IPS DF 4.7 (cell line): ENCODE data around the gene SPDYE9.
"Not testable (repeated sequence)": the region's sequence is repeated elsewhere in the genome, so short reads cannot be mapped to it uniquely, and the experiment has no call there.

Source experiments
- DNase-seq: peaks from one replicate; pipeline ENCODE4 v3.0.0-alpha.2; 2013; ENCODE audit warnings: low spot score; ENCODE audit errors: extremely low read depth

The SPDYE9 gene, protein sequence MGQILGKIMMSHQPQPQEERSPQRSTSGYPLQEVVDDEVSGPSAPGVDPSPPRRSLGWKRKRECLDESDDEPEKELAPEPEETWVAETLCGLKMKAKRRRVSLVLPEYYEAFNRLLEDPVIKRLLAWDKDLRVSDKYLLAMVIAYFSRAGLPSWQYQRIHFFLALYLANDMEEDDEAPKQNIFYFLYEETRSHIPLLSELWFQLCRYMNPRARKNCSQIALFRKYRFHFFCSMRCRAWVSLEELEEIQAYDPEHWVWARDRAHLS

DNA sequence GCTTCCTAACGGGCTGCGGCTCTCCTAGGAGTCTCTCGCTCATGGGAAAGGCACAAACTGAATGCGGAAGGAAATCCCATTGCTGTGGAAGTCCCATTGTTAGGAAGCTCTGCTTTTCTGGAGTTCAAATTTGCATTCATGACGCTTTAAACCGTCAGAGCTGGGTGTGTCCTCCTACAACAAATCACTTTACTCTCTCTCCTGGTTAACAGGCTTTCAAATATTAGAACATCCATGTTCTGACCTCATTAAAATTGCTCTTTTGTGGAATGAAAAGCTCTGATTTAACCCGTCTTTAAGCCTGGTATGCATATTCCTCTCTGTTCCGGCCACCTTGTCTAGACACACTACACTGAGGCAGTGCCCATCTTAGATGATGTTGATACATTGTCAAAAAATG, at the start of gene SPDYE9:
SPDYE9 (minus strand) TSS at position 101 of the 400 bp plus-strand sequence. CDS start 1,800 bp downstream, outside the sequence.
- not testable (repeated sequence) for DNase-seq

DNA sequence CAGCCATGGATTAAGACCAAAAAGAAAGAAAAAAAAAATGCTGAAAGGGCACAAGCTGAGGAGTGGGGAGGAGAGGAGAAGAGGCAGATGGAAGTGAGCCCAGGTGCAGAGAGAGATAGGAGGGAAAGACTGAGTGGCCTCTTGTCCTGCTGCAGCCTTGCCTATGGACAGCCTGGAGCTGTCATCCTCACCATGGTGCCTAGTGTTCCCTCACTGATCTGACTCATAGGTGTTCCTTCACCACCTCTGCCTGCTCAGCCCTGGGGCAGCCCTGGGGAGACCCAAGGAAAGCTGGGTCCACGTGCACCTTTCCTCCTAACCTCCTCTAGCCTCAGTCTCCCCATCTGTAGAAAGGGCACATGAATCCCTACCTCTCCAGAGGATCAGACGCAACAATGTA, 49.0 kb upstream of the SPDYE9 start:
- not testable (repeated sequence) for DNase-seq

DNA sequence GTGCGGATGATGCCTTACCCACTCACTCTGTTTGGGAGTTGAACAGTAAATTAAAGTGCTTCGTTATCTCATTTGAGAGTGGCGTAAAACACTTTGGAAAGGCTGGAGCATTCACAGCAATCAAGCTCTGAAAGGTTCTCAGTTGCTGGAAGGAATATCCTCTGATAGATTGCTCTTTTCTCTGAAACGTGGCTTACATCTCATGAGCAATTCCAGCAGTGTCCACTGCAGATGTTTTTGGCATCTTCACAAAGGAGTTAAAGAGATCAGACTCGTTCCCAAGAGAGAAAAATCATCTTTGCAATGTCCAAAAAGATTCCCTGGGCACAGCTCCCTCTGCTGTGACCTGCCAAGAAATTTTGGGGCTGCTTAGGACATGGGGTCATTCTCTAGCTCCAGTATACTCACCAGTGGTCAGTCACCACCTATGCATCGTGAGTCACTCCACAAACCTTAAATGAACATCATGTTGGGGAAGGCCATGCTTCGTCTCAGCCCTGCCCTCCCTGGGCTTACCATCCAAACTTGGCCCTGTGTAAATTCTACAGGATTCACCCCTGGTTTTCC, 46.9 kb upstream of the SPDYE9 start:
- not testable (repeated sequence) for DNase-seq

DNA sequence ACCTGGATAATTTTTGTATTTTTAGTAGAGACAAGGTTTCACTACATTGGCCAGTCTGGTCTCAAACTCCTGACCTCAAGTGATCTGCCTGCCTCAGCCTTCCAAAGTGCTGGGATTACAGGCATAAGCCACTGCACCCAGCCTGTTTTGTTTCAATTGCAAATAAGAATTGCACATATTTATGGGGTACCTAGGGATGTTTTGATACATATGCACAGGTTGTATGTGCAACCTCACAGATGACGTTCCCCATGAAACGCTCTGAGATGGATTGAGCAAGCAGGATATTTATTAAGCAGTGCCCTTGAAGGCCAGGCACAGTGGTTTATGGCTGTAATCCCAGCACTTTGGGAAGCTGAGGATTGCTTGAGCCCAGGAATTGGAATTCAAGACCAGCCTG, 44.8 kb upstream of the SPDYE9 start:
- not testable (repeated sequence) for DNase-seq

DNA sequence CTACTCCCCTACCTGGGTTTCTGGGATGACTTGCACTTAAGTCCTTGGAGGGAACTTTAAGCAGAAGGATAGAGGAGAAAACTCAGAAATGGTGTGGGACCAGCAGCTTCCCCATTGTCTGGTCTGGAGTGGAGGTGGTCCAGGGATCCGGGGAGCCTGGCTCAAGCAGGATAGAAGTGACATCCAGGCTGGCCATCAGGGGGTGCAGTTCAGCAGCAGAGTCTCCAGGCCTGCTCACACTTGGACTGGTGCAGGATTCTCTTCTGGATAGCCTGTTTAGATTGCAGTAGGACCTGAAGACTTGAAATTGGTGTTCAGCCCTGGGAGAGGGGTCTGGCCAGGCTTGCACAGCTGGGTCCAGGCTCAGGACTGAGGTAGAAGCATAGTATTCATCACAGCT, 38.3 kb upstream of the SPDYE9 start:
- not testable (repeated sequence) for DNase-seq

DNA sequence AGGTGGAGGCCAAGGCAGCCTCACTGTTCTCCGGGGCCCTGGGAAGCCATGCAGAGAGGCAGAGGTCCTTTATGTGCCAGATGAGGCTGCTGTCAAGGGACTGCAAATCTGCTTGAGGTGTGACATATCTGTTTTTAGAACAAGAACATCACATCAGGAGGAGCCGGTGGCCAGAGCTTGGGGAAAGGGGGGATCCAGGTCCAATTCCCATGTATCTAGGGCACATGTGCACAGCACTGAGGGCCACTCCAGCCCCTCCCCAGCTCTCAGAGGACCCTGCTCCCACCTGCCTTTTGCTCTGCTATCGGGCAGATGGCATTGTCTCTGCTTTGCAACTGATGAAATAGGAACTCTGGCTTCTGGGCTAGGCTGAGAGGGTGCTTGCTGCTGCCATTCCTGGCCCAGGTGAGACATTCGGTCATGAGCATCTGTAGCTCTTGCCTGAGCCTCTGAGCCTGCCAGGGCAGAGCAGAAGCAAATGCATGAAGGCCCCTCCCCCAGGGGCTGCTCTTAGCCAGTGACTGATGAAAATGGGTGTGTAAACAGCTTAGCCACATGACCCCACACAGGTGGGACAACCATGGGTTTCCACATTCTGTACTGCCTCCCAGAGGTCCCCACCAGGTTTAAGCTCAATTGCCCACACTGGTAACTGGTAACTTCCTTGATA, 37.1 kb upstream of the SPDYE9 start:
- DNase-seq = not testable (repeated sequence)

DNA sequence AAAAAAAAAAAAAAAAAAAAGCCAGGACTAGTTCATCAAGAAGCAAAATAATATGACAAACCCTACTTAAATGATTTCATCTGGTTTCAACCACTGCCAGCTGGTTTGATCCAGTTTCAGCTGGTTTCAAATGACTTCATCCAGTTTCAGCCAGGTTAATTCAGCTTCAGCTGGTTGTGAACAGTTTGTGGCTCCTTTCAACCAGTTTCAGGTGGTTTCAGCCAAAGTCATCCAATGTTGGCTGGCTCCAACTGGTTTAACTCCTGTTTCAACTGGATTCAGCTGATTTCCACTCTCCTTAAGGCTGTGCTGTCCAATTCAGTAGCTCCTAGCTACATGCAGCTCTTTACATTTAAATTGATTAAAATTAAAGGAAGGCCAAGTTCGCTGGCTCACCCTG, 32.3 kb upstream of the SPDYE9 start:
- not testable (repeated sequence) for DNase-seq

DNA sequence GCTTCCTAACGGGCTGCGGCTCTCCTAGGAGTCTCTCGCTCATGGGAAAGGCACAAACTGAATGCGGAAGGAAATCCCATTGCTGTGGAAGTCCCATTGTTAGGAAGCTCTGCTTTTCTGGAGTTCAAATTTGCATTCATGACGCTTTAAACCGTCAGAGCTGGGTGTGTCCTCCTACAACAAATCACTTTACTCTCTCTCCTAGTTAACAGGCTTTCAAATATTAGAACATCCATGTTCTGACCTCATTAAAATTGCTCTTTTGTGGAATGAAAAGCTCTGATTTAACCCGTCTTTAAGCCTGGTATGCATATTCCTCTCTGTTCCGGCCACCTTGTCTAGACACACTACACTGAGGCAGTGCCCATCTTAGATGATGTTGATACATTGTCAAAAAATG, 28.0 kb downstream of the SPDYE9 start, which contains the start of gene SPDYE11:
SPDYE11 (minus strand) TSS at position 101 of the 400 bp plus-strand sequence. CDS start 1,800 bp downstream, outside the sequence.
- not testable (repeated sequence) for DNase-seq

DNA sequence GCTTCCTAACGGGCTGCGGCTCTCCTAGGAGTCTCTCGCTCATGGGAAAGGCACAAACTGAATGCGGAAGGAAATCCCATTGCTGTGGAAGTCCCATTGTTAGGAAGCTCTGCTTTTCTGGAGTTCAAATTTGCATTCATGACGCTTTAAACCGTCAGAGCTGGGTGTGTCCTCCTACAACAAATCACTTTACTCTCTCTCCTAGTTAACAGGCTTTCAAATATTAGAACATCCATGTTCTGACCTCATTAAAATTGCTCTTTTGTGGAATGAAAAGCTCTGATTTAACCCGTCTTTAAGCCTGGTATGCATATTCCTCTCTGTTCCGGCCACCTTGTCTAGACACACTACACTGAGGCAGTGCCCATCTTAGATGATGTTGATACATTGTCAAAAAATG, 56.2 kb downstream of the SPDYE9 start, which contains the start of gene SPDYE8:
SPDYE8 (minus strand) TSS at position 101 of the 400 bp plus-strand sequence. CDS start 1,800 bp downstream, outside the sequence.
- not testable (repeated sequence) for DNase-seq
